GM10266 (cell line): ENCODE results near the gene PGM2.

Experiments used
- DNase-seq: peaks from one replicate; pipeline ENCODE4 v3.0.0; 2012; ENCODE audit errors: extremely low spot score
- CTCF ChIP-seq: IDR thresholded peaks from 2 replicates; pipeline ENCODE4 v1.5.1; 2012; ENCODE audit warnings: mild to moderate bottlenecking, low read depth; ENCODE audit not compliant: control insufficient read depth, insufficient read depth; ENCODE audit errors: missing control alignments

Gene PGM2

DNA sequence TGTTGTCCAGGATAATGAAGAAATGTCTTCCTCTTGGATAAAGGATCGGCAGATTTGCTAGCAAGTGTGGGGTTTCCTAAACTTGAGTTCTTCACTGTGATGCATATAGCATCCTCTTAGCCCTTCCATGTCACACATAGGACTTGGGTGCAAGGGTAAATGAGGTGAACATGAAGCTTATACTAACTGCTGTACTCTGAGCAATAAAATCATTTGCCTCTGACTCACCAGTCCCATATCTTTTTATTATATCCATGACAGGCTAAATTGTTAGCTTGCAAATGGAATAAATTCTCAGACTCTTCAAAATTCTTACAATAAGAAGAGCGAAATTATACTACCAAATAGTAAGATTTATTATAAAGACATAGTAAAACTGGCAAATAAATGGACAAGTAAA, 49.7 kb downstream of the PGM2 start:
- TF ChIP-seq CTCF, result no peak
- no peak for DNase-seq

DNA sequence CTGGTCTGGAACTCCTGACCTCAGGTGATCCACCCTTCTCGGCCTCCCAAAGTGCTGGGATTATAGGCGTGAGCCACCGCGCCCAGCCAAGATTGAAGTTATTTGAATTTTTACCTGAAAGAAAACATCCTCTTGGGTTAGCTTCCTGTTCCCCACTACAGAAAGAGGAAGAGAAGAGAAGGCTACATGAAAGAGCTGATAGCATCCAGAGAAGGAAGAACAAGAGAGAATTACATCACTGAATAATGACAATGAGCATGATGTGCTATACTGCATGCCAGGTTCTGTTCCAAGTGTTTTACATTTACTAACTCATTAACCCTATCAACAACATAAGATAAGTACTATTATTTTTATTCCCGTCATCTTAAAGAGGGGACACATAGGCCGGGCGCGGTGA, 52.9 kb downstream of the PGM2 start:
- DNase-seq, result no peak
- TF ChIP-seq CTCF, result no peak

DNA sequence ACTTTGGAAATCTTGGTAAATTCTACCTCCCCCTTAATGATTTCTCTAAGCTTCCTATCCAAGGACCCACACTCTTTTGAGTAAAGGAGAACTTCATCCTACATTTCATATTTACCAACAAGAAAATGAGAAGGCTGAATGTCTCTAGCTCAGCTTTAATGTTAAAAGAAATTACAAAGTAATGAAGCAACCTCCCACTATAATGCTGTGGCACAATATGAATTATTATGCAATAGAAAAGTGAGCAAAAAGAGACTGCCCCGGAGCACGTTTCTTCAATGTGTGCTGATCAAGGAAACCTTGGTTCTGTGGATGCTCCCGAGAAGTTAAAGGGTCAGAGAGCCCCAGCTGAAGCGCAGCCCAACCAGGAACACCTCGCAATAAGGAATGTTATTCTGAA, 55.3 kb downstream of the PGM2 start:
- DNase-seq, result no peak

GRCh38 chr4:37882665-37883296, 56.3 kb downstream of the PGM2 start:
- DNase-seq, result no peak
- TF ChIP-seq CTCF, result no peak

More for the DNA sequence above, 55.3 kb downstream of the PGM2 start:
- no peak for TF ChIP-seq CTCF

DNA sequence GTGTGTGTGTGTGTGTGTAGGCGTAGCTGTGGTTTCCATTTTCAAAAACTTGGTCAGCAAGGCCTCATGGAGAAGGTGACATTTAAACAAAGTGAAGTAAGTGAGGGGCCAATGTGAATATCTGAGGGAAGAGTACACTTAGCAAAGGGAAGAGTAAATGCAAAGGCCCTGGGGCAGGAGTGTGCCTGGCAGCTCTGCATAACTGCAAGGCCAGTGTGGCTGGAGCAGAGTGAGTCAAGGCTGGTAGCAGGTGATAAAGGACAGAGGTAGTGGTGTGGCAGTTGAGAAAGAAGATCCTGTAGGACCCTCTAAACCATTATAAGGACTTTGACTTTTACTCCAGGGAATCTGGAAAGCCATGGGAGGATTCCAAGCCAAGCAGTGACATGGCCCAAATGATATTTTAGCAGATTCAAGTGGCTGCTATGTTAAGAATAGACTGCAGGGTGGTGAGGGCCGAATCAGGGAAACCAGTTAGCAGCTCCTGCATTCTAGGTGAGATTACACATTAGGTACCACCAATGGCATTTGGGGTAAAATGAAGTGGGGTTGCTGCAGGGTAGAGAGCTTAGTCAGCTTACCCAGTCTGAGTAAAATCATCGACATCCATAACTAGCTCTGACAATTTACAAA, 58.5 kb downstream of the PGM2 start:
- no peak for TF ChIP-seq CTCF
- no peak for DNase-seq

GRCh38 chr4:37885496-37885895, 59.0 kb downstream of the PGM2 start:
- DNase-seq, result no peak
- no peak for TF ChIP-seq CTCF
